IMR-90 (cell line): ENCODE measurements around the gene SEPHS2. TPM values are rescaled to one million over a fixed set of nuclear protein-coding genes. Genes with fewer than 3 reads are reported as not detected.

Source experiments
- ATAC-seq: fragments of 200-7000 bp; cut with Tn5 transposase; 2 replicates; pipeline ENCODE4 v1.9.1; 2020; ENCODE audit warnings: low read depth, mild to moderate bottlenecking, moderate library complexity
- BruUV-seq: library from RNA; stranded (reverse); fragments of 400-500 nt; replicated peaks from 2 replicates; lab custom pipeline; 2021; lab: Mats Ljungman, UMichigan
- CTCF ChIA-PET: fragments of 300-600 bp; formaldehyde crosslinking; extraction: SDS; loops from one replicate; lab custom pipeline; 2021; ENCODE audit warnings: antibody characterized with exemption; lab: Yijun Ruan, JAX
- POLR2A ChIA-PET: fragments of 300-600 bp; sonication (Branson Sonifier 250); formaldehyde crosslinking; loops from one replicate; lab custom pipeline; 2022; ENCODE audit warnings: antibody characterized with exemption; ENCODE audit not compliant: unreplicated experiment; lab: Charles Lee
- DNase-seq: peaks from one replicate; pipeline ENCODE4 v3.0.0; 2013
- H2AFZ ChIP-seq: replicated peaks from 2 replicates; pipeline ENCODE3; 2013; ENCODE audit warnings: low read length, mild to moderate bottlenecking; ENCODE audit not compliant: poor library complexity
- H2AK5ac ChIP-seq: 2 replicates; pipeline ENCODE4 v1.6.1; 2013; ENCODE audit warnings: low read depth, low read length, inconsistent platforms
- H2AK9ac ChIP-seq: replicated peaks from 2 replicates; pipeline ENCODE3; 2013; ENCODE audit warnings: mild to moderate bottlenecking, low read depth, low read length, moderate library complexity; ENCODE audit not compliant: poor library complexity
- H2BK120ac ChIP-seq: 2 replicates; pipeline ENCODE4 v1.6.1; 2013; ENCODE audit warnings: low read depth, low read length, inconsistent platforms
- H2BK15ac ChIP-seq: 3 replicates; pipeline ENCODE4 v1.6.1; 2013; ENCODE audit warnings: low read depth, low read length, inconsistent platforms
- H2BK20ac ChIP-seq: 2 replicates; pipeline ENCODE4 v1.6.1; 2013; ENCODE audit warnings: low read depth, mild to moderate bottlenecking, inconsistent platforms, low read length, moderate library complexity
- H2BK5ac ChIP-seq: 2 replicates; pipeline ENCODE4 v1.6.1; 2013; ENCODE audit warnings: mild to moderate bottlenecking, low read depth, low read length, inconsistent platforms; ENCODE audit not compliant: poor library complexity, severe bottlenecking
- H3K14ac ChIP-seq: replicated peaks from 2 replicates; pipeline ENCODE4 v1.6.1; 2013; ENCODE audit warnings: low read depth, low read length, inconsistent platforms
- H3K18ac ChIP-seq: 2 replicates; pipeline ENCODE4 v1.6.1; 2013; ENCODE audit warnings: low read depth, low read length, control low read depth
- H3K23ac ChIP-seq: 2 replicates; pipeline ENCODE4 v1.6.1; 2013; ENCODE audit warnings: low read depth, low read length, inconsistent platforms
- H3K27ac ChIP-seq: 2 replicates; pipeline ENCODE4 v1.5.1; 2013; ENCODE audit warnings: mild to moderate bottlenecking, control low read depth, low read length; ENCODE audit not compliant: insufficient read depth
- H3K27me3 ChIP-seq: 2 replicates; pipeline ENCODE4 v1.6.1; 2013; ENCODE audit warnings: low read length; ENCODE audit not compliant: control insufficient read depth, insufficient read depth
- H3K36me3 ChIP-seq: 2 replicates; pipeline ENCODE4 v1.6.1; 2013; ENCODE audit warnings: low read length, mixed read lengths; ENCODE audit not compliant: control insufficient read depth, insufficient read depth
- H3K4ac ChIP-seq: 2 replicates; pipeline ENCODE4 v1.6.1; 2013; ENCODE audit warnings: low read depth, low read length, inconsistent platforms
- H3K4me1 ChIP-seq: 2 replicates; pipeline ENCODE4 v1.6.1; 2013; ENCODE audit warnings: low read length, mixed read lengths; ENCODE audit not compliant: control insufficient read depth, insufficient read depth
- H3K4me2 ChIP-seq: 2 replicates; pipeline ENCODE4 v1.6.1; 2013; ENCODE audit warnings: low read depth, mild to moderate bottlenecking, control low read depth, low read length, moderate library complexity
- H3K4me3 ChIP-seq: 2 replicates; pipeline ENCODE4 v1.5.1; 2013; ENCODE audit warnings: low read depth, mild to moderate bottlenecking, control low read depth, low read length, moderate library complexity; ENCODE audit not compliant: insufficient read depth
- H3K56ac ChIP-seq: 2 replicates; pipeline ENCODE4 v1.6.1; 2013; ENCODE audit warnings: low read length, inconsistent platforms; ENCODE audit not compliant: insufficient read depth; ENCODE audit errors: extremely low read depth
- H3K79me1 ChIP-seq, 2 experiments: 2 replicates each; pipeline ENCODE4 v1.6.1; 2013; ENCODE audit warnings: low read length in 2 of 2, inconsistent platforms in 1 of 2, low read depth in 1 of 2
- H3K9ac ChIP-seq: 2 replicates; pipeline ENCODE4 v1.6.1; 2013; ENCODE audit warnings: low read depth, low read length, control low read depth
- H3K9me1 ChIP-seq: 2 replicates; pipeline ENCODE4 v1.6.1; 2013; ENCODE audit warnings: low read length, inconsistent platforms; ENCODE audit not compliant: insufficient read depth
- H3K9me3 ChIP-seq: 2 replicates; pipeline ENCODE4 v1.6.1; 2013; ENCODE audit warnings: low read length; ENCODE audit not compliant: control insufficient read depth, insufficient read depth
- H4K20me1 ChIP-seq: 2 replicates; pipeline ENCODE4 v1.6.1; 2013; ENCODE audit warnings: low read length, inconsistent platforms; ENCODE audit not compliant: insufficient read depth
- H4K5ac ChIP-seq: 2 replicates; pipeline ENCODE4 v1.6.1; 2013; ENCODE audit warnings: mild to moderate bottlenecking, low read depth, low read length, control low read depth
- H4K8ac ChIP-seq, 2 experiments: 2 replicates each; pipeline ENCODE4 v1.6.1; 2013; ENCODE audit warnings: low read depth in 2 of 2, low read length in 2 of 2, control low read depth in 1 of 2, inconsistent platforms in 1 of 2
- H4K91ac ChIP-seq: 2 replicates; pipeline ENCODE4 v1.6.1; 2013; ENCODE audit warnings: low read depth, low read length, inconsistent platforms; ENCODE audit not compliant: insufficient read depth
- BHLHE40 ChIP-seq: fragments of 150-350 bp; IDR thresholded peaks from 2 replicates; pipeline ENCODE4 v1.6.1; 2016; ENCODE audit warnings: mild to moderate bottlenecking, low read depth, low read length
- CEBPB ChIP-seq: IDR thresholded peaks from 2 replicates; pipeline ENCODE4 v1.6.1; 2012; ENCODE audit warnings: low read depth, low read length, improper control_type of control experiment
- CHD1 ChIP-seq: IDR thresholded peaks from 2 replicates; pipeline ENCODE4 v1.6.1; 2012; ENCODE audit warnings: low read depth, low read length, improper control_type of control experiment
- CTCF ChIP-seq: conservative IDR thresholded peaks from 2 replicates; pipeline ENCODE4 v1.5.1; 2012; ENCODE audit warnings: mild to moderate bottlenecking, low read depth, low read length, improper control_type of control experiment
- ELK1 ChIP-seq: fragments of 150-350 bp; IDR thresholded peaks from 2 replicates; pipeline ENCODE4 v1.6.1; 2016; ENCODE audit warnings: low read depth, mild to moderate bottlenecking, low read length, moderate library complexity, borderline replicate concordance
- FOS ChIP-seq: fragments of 150-350 bp; IDR thresholded peaks from 2 replicates; pipeline ENCODE4 v1.6.1; 2016; ENCODE audit warnings: low read depth, low read length
- MAFK ChIP-seq: IDR thresholded peaks from 2 replicates; pipeline ENCODE4 v1.6.1; 2012; ENCODE audit warnings: low read depth, low read length, improper control_type of control experiment
- MAZ ChIP-seq: IDR thresholded peaks from 2 replicates; pipeline ENCODE4 v1.6.1; 2012; ENCODE audit warnings: low read depth, mild to moderate bottlenecking, low read length, improper control_type of control experiment, moderate library complexity, borderline replicate concordance
- MXI1 ChIP-seq: IDR thresholded peaks from 2 replicates; pipeline ENCODE4 v1.6.1; 2012; ENCODE audit warnings: low read depth, mild to moderate bottlenecking, low read length, moderate library complexity, borderline replicate concordance
- NFE2L2 ChIP-seq: fragments of 150-350 bp; IDR thresholded peaks from 2 replicates; pipeline ENCODE4 v1.6.1; 2016; ENCODE audit warnings: low read depth, mild to moderate bottlenecking, low read length
- POLR2A ChIP-seq: IDR thresholded peaks from 2 replicates; pipeline ENCODE4 v1.6.1; 2012; ENCODE audit warnings: mild to moderate bottlenecking, low read depth, low read length
- RAD21 ChIP-seq: IDR thresholded peaks from 2 replicates; pipeline ENCODE4 v1.6.1; 2012; ENCODE audit warnings: low read length, improper control_type of control experiment
- RCOR1 ChIP-seq: IDR thresholded peaks from 2 replicates; pipeline ENCODE4 v1.6.1; 2012; ENCODE audit warnings: mild to moderate bottlenecking, low read length, improper control_type of control experiment; ENCODE audit not compliant: insufficient replicate concordance
- RFX5 ChIP-seq: IDR thresholded peaks from 2 replicates; pipeline ENCODE4 v1.8.0; 2012; ENCODE audit warnings: low read depth, mild to moderate bottlenecking, low read length, moderate library complexity
- SMC3 ChIP-seq: fragments of 150-350 bp; IDR thresholded peaks from 2 replicates; pipeline ENCODE4 v1.6.1; 2016; ENCODE audit warnings: low read depth, mild to moderate bottlenecking, antibody characterized with exemption, low read length, moderate library complexity
- USF2 ChIP-seq: fragments of 150-350 bp; IDR thresholded peaks from 2 replicates; pipeline ENCODE4 v1.6.1; 2017; ENCODE audit warnings: mild to moderate bottlenecking, antibody characterized with exemption, low read length, low read depth
- WGBS, 2 experiments: methylation state at CpG; one replicate each; pipeline versions ENCODE4 v1.1.5 to v1.1.7; 2013; ENCODE audit warnings: missing lambda C conversion rate in 2 of 2; ENCODE audit not compliant: insufficient read length in 1 of 2; ENCODE audit errors: extremely low coverage in 2 of 2; 5-methylcytosine and 5-hydroxymethylcytosine counted together
- dilution Hi-C: fragments of 300-500 bp; cut with HindIII; formaldehyde crosslinking; loops from one replicate; pipeline ENCODE4 v1.14.3; 2018; ENCODE audit warnings: low sequenced_read_pairs; ENCODE audit not compliant: unreplicated experiment
- in situ Hi-C: fragments of 300-500 bp; cut with MboI; formaldehyde crosslinking; loops from 3 replicates; pipeline ENCODE4 v1.14.3; 2019; ENCODE audit warnings: low sequenced_read_pairs, inconsistent platforms, mixed read lengths
- intact Hi-C: fragments of 100-400 bp; cut with micrococcal nuclease; formaldehyde crosslinking; loops from 2 replicates; pipeline ENCODE4 v1.10.0; 2022
- polyA plus RNA-seq, 3 experiments: library from polyadenylated mRNA; depleted of rRNA; stranded (reverse); fragments of >200 nt; gene quantifications; 2 replicates each; pipeline ENCODE4 v1.2.3, GENCODE V29; 2012; ENCODE audit warnings: low replicate concordance in 1 of 3
- total RNA-seq: library from RNA; depleted of rRNA; stranded (reverse); fragments of >200 nt; gene quantifications from 2 replicates; pipeline ENCODE4 v1.2.3, GENCODE V29; 2012

SEPHS2 gene
- total and polyA plus RNA-seq, 2 of the 4 experiments (the other 2 are of a cell fraction), result 10.4 to 31.4 TPM

GRCh38 chr16:30464078-30464477 is 18.4 kb upstream of the SEPHS2 start:
- TF ChIP-seq CEBPB (no peak), RCOR1 (no peak), NFE2L2 (no peak), CHD1 (no peak), SMC3 (no peak), ELK1 (no peak), CTCF (no peak), MXI1 (no peak), MAZ (no peak), RAD21 (no peak), POLR2A (no peak), MAFK (no peak), BHLHE40 (no peak), RFX5 (no peak), FOS (no peak), USF2 (no peak)
- H3K9me3 ChIP-seq, result no peaks in the 10 kb centered on the region
- no peak overlapping the region for H4K91ac ChIP-seq
- no peak overlapping the region for H2AFZ ChIP-seq
- H3K14ac ChIP-seq, result no peak overlapping the region
- WGBS, 2 experiments, result 86% methylated on average over 5 of the region's 7 CpGs; no CpG with 5 or more reads in 1 of the 2 experiments
- no peak overlapping the region for H3K23ac ChIP-seq
- ChIA-PET CTCF (interaction anchor here (0.6 kb wide), 1 partner anchor 134 kb away, joined by 3 read pairs; no protein-coding TSS in a partner anchor), POLR2A (no interaction called here)
- H4K20me1 ChIP-seq, result no peaks in the 10 kb centered on the region
- H3K56ac ChIP-seq, result no peak overlapping the region
- H2BK5ac ChIP-seq, result no peak overlapping the region
- H2AK5ac ChIP-seq, result no peak overlapping the region
- H3K27ac ChIP-seq, result no peak overlapping the region
- DNase-seq (no peak), ATAC-seq (no peak)
- in situ Hi-C loops, result no loop called here
- no peak overlapping the region for H2BK20ac ChIP-seq
- no peak overlapping the region for H3K9ac ChIP-seq
- no peak overlapping the region for H3K4ac ChIP-seq
- no peak overlapping the region for H3K4me3 ChIP-seq
- H3K27me3 ChIP-seq, result no peaks in the 10 kb centered on the region; the same call in 1 of the 2 replicates
- no peak overlapping the region for H2BK120ac ChIP-seq
- H3K79me1 ChIP-seq, result no peaks in the 10 kb centered on the region
- H2AK9ac ChIP-seq, result no peak overlapping the region
- no peak overlapping the region for H4K5ac ChIP-seq
- H3K4me1 ChIP-seq, result no peaks in the 10 kb centered on the region
- no TSS peak for BruUV-seq
- H3K18ac ChIP-seq, result no peak overlapping the region
- dilution Hi-C loops, result no loop called here
- H2BK15ac ChIP-seq, result no peak overlapping the region
- intact Hi-C loops, result no loop called here
- H4K8ac ChIP-seq, result no peak overlapping the region
- H3K36me3 ChIP-seq, result no peaks in the 10 kb centered on the region
- no peak overlapping the region for H3K4me2 ChIP-seq
- H3K9me1 ChIP-seq, result no peaks in the 10 kb centered on the region
